Stimulated activated CD8-positive, alpha-beta memory T cell treated with anti-CD3 and anti-CD28 coated beads, Interleukin-15, amount 100 ng/mL, for 24 hours (primary cell): ENCODE results near the gene CD40.

Experiments used
- DNase-seq: peaks from one replicate; pipeline ENCODE4 v3.0.0-alpha.2; 2020; ENCODE audit warnings: low read depth

The CD40 gene

DNA sequence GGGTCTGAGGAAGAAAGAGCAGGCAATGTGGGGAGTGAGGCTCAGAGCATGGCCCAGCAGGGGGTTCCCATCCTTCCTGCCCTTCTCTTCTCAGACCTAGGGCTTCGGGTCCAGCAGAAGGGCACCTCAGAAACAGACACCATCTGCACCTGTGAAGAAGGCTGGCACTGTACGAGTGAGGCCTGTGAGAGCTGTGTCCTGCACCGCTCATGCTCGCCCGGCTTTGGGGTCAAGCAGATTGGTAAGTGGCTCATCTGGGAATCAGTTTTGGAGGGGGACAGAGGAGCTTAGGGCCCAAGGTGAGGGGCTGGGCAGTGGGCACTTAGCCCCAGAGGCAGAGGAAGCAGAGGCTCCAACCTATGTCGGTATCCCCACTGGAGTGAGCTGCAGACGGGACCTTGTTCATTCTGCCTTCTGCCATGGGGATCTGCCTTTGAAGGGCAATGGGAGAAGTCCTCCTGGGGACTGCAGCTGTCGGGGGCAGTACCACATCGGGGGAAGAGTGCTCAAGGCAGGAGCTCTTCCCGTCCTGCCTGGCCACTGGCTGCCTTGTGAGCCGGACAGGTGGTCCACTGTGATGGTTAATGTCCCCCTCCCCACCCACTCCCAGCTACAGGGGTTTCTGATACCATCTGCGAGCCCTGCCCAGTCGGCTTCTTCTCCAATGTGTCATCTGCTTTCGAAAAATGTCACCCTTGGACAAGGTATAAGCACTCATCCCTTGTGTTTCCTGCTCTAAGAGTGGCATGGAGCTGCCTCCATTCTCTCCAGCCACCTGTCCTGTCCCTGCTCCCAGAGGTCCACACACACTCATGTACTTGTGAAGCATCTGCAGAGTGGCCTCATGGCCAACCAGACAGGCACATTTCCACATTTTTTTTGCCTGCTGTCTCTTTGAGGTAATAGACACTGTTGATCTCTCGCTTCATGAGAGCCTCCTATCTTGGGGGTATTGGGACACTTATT is 4.7 kb downstream of the CD40 start:
- DNase-seq, result no peak

DNA sequence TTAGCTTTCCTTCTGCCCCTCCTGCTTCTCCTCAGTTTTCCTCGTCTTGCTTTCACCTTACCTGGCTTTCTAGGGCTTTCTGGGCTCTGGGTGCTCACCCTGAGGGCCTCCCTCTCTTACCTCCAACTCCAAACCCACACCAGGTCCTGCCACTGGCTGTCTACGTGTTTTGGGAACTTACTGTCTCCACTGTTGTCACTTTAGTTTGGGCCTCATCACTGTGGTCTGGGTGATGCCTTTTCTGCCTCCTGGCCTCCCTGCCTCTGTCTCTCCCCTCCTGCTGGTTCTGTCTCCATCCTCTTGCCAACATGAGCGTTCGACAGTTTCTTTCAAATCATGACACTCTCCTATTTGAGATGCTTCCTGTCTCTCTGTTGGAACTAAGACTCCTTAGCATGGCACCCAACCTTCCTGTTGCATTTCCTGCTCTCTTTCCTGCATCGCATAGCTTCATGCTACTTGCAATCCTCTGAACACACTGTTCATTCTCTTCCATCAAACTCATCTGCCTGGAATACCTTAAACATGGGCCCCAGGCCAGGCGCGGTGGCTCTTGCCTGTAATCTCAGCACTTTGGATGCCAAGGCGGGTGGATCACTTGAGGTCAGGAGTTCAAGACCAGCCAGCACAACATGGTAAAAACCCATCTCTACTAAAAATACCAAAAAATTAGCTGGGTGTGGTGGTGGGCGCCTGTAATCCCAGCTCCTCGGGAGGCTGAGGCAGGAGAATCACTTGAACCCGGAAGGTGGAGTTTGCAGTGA is 5.5 kb downstream of the CD40 start:
- no peak for DNase-seq

DNA sequence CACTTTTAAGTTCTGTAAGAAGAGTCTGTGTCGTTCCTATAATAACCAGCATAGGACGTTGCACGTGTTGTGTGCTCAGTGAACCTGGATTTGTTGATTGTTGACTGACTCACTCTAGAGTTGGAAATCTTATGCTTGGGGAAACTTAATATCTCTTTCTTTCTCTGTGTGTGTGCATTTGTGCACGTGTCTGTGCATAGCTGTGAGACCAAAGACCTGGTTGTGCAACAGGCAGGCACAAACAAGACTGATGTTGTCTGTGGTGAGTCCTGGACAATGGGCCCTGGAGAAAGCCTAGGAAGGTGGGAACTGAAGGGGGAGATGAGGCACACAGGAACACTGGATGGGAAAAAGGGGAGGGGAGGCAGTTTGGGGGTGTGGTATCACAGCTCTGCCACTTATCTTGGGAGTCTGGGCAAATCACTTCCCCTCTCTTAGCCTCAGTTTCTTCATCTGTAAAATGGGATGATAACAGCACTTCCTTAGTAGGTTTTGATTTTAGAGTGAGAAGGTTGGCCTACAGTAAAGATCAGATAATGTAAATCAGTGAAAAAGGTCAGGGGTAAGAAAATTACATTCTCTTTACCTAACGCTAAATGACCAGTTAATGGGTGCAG is 8.4 kb downstream of the CD40 start:
- DNase-seq, result no peak

DNA sequence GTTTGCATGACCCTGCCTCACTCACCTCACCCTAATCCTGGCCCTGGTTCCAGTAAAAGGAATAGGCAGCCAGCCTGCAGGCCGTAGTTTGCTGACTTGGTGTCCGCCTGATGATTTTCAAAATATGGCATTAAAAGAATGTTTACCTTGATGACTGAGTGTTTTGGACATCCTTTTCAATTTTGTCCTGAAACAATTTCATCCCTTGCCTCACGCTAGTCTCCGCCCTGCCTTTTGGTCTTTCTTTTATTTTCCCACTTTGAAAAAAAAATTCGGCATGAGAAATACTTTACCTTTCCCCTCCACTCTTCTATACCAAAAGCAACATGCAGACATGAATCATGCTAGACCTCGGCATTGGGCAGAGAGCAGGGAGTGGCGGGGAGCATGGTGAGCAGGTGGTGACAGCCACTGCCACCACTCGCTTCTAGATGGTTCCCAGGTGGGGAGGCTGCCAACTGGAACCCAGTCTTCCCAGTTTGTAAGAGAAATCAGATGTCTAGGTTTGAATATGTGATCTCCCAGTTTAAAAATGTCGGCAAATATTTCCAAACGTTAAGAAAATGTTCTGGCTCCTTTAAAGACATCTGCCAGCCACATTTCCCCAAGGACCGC is 9.4 kb downstream of the CD40 start:
- DNase-seq, result no peak

DNA sequence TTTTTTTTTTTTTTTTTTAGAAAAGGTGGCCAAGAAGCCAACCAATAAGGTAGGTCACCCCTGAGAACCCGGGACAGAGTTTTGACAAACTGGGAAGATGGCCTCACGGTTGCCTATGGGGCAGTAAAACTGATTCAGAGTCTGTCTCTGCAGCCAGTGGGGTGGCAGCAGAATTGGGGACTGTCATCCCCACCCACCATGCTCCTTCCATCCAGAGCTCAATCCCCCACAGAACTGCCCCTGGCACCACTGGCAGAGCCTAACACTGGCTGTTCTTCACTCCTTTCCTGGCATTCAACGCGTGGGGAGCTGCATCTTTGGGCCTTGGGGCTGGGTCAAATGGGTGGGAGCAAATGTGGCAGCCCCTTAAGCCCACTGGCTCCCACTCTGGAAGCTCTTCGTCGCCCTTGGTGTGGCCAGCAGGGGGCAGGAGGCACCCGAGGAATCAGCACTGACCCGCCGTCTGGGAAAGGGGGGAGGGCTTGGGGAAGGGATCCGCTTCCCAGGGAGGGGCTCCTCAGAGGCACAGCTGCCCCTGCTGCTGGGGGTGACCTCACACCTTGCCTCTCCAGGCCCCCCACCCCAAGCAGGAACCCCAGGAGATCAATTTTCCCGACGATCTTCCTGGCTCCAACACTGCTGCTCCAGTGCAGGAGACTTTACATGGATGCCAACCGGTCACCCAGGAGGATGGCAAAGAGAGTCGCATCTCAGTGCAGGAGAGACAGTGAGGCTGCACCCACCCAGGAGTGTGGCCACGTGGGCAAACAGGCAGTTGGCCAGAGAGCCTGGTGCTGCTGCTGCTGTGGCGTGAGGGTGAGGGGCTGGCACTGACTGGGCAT is 10.4 kb downstream of the CD40 start:
- DNase-seq, result no peak

DNA sequence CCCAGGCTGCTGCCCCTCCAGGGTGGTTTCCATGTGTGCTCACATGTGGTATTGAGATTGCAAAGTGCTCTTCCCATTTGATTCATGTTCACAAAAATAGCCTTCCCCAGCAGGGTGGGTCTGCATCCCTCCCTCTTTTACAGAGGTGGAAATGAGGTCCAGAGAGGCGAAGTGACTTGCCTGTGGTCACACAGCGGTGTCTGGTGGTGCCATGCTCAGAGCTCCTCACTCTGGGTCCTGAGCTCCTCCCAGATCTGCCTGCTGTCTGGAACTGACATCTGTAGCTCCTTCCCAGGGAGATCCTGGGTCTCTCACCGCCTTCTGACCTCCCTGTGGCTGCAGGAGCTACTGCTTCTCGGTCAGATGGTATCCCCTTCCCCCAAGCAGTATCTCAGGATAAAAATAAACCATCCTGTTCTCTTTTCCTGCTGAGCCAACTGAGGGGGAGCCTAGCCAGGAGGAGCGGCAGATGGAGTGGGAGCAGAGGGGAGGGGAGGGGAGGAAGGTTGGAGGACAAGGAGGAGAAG is 11.9 kb downstream of the CD40 start:
- DNase-seq, result no peak

DNA sequence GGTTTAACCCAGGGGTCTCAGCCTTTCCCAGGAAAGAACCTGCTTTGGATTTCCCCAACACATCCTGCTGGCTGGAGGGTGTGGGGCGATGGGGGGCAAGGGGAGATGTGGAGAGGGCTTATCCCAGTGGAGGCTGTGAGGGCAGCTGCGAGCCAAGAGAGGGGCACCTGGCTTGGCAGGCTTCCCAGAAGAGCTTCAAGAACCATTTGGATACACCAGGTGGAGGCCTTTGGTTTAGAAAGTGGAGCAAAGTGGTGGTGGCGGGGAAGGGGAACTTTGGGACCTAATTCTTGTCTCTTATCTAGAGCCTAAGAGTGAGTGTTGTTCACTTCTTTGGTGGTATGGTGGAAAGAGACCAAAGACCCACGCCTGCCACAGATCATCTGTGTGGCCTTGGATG is 12.4 kb downstream of the CD40 start:
- DNase-seq, result no peak

DNA sequence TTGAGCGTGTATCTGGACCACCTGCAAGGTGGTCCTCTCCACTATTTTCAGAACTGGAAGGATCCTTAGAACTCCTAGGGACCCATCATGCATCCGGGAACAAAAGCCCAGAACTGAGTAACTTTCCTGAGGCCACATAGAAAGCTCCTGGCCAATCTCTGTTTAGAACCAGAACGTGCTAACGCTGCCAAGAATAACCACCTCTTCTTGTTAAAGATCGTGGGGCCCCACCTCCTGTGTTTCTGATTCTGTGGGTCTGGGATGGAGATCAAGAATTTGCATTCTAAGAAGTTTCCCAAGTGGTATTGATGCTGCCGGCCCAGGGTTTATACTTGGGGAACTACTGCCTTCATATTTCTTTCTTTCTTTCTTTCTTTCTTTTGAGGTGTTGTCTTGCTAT is 13.3 kb downstream of the CD40 start:
- DNase-seq, result no peak

DNA sequence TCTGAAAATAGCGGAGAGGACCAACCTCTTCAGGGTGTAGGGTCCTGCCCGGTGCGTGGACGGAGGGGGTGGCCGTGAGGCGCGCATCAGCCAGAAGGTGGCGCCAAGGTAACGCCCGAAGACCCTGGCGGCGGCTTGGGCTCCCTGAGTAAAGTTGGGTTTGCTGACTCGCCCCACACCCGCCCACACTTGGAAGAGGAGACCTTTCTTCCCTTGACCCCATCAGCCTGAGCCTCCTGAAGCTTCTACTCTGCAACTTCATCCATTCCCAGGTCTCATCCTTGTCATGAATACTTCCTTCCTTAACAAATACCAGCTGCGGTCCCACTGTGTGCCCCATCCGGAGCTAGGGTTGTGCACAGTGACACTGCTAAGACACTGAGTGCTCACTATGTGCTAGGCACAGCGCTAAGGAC is 14.6 kb downstream of the CD40 start:
- DNase-seq, result peak; percentile 39

DNA sequence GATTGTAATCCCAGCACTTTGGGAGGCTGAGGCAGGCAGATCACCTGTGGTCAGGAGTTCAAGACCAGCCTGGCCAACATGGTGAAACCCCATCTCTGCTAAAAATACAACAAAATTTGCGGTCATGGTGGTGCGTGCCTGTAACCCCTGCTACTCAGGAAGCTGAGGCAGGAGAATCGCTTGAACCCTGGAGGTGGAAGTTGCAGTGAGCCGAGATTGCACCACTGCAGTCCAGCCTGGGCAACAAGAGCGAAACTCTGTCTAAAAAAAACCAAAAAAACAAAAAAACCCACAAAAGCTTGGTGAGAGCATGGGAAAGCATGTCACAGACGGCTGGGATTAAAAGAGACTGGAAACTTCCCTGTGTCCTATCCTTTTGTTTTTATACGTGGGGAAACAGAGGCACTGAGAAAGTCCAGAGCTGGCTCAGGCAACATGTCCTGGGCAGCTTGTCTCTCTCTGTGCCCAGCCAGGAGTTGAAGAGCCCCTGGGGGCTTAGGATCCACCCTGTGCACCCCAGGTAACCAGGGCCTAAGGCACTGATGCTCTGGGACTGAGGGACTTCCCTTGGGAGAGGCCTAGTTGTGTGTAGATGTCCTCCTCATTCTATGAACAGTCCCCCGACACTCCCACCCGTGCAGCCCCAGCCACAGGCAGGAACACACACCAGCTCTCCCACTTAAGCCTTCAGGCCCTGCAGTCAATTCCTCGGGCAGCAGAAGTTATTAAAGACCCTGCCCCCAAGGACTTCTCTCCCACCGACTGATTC is 16.0 kb downstream of the CD40 start:
- DNase-seq, result no peak

DNA sequence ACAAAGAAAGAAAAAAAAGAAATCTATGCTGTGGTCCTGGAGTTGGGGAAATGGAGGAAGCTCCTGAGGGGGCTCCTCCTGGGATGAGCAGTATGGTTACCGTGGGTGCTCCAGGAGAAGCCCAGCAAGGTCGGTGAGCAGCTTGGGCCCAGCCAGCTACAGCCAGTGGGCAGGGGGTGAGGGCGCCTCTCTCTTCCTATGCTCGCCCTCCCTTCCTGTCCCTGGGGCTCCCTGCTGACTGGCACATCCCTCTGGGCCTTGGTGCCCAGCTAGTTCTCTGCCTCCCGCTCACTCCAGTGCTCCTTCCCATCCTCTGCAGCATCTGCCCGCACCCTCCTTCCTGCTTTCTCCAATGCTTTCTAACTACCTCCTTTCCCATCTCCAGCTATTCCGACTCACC is 16.6 kb downstream of the CD40 start:
- DNase-seq, result no peak

DNA sequence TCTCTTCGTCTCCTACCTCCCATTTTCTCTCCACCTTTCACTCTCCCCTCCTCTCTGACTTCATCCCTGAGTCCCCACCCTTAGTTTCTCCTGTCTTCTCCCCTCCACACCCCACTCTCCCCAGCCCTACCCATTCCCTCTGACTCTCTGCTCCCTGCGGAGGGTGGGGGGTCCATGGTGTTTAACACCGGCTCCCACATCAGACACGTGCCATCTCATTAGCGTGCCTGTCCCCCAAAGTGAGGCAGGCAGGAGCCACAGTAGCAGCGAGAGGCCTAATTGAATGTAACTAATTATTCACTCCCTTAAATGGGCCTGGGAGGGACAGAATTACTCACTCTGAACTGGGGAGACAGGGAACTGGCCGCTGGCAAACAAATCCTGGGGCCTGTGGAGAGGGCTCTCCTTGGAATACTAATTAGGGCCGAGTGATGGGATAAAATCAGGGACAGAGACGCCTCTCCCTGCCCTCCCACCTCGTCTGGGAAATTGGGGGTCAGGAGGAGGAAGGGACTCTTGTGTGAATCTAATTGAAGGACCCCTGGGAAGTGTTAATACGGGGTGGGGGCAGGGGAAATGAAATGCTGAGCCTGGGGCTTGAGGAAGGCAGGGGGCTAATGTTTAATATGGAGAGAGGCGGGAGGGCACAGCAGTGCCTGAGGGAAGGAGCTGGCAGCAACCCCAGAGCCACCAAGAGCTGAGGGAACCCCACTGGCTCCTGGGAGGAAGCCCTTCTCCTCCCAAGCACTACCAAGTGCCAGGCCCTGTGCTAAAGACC is 17.9 kb downstream of the CD40 start:
- no peak for DNase-seq

DNA sequence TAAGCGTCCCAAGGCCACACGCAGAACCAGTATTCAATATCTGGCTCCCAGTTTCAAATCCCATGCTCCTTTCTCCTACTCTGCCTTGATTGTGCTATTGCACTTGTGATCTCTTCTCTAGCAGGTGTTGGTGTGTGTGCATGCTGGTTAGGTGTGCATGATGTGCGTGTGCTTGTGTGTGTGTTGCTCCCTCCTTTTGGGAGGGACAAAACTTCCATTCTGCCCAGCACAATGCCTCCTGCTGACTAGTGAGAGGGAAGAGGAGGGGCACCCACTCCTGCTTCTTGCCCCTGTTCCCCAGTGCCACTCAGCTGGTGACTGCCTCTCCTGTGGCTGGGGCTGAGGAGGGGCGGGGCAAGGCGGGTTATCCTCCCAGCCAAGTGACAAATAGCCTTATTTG is 19.7 kb downstream of the CD40 start:
- no peak for DNase-seq

DNA sequence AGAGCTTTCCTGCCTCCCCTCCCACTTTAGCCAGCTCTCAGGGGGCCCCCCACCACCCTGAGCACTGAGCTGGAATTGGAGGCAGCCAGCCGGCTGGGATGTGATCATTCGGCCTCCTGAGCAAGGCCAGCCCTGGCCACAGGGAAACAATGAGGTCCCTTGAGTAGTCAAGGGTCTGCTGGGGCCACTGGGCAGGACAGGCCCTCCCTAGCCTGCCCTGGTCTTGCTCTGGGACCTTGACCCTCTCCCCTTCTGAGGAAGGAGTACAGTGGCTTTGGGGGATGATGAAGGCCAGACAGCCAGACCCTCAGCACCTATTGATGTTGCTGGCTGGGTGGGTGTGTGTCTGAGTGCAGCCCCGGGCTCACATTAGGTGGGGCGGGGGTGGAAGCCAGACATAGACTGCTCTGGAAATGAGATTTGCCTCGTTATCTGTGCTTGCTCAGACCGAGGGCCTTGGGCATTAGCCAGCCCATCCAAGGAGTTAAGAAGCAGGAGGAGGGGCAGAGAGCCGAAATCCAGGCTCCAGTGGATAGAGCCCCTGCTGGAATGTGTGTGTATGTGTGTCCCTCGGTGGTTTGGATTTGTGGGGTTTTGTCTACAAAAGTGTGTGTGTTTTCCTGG is 21.3 kb downstream of the CD40 start:
- no peak for DNase-seq

DNA sequence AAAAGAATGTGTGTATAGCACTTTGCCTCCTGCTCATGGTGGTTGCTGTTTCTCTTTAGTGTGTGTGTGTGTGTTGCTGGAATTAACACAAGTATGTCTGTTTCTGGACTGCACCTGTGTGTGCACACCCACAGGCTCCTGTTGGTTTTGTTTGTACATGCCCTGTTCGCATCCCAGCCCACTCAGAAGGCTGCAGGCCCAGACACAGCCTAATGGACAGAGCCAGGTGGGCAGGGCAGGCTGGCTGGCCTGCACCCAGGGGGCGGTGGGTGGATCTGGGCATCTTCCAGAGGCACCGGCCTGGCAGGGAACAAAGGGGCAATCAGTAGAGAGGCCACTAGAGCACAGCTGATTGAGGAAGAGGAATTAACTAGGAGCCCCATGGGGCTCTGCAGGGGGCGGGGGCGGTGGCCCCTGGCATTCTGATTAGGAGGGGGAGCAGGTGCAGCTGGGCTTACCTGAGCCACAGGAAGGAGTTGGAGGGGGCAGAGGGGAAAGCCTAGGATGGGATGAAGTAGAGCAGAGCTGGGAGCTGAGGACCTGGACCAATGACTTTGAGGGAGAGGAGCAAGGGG is 21.9 kb downstream of the CD40 start:
- DNase-seq, result no peak

DNA sequence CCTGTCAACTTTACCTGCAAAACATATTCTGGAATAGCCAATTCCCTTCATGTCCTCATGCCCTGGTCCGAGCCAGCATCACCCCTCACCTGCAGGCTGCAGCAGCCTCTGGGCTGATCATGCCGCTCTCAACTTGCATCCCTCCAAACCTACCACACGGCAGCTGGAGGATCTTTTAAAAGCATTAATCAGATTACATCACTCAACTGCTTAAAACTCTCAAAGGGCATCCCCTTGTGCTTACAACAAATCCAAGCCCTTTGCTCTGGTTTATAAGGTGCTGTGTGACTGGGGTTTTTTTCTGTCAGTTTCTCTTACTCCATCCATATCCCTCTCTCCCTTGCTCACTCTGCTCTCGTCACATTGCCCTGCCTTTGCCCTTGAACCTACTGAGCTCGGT is 24.0 kb downstream of the CD40 start:
- no peak for DNase-seq

DNA sequence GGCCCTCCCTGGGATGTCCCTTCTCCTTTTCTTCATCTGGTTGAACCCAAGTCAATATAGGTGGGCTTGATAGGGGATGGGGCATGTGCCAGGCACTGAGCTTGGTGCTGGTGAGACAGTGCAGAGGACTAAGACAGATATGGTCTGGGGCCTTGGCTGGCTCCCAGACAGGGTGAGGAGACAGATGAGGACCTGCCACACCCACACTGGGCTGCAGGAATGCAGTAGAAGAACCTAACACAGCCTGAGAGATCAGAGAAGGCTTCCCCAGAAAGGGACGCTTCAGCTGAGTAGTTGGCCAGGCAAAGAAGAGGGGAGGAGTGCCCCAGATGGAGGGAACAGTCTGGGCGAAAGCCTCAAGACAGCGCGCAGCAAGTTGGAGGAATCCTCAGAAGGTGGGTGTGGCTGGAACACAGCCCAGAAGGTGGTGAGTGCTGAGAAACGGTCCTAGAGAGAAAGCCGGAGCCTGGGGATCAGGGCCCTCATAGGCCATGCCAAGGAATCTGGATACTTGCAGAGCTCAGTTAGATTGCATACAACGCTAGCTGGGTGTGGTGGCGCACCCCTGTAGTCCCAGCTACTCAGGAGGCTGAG is 26.4 kb downstream of the CD40 start:
- no peak for DNase-seq

DNA sequence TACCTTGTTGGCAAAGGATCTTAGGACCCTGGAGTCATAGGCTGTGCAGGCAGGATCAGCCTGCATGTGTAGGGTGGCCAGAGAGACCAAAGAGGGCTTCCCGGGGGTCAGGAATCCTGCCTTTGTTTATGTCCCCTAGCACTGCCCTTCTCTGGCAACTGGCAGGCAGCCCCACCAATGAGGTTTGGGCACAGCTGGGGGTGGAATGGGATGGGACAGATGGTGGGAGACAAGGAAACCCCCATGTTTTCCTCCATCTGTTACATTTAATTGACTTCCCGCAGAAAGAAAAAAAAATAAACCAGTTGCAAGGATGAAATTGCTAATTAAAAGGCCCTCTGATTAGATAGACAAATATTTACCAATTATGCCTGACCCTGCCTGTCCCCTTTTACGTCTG is 27.6 kb downstream of the CD40 start:
- no peak for DNase-seq
